GM19438 (cell line): ENCODE data around the gene TSEN2.
A peak's percentile ranks its signal among the peaks of the same experiment; 100 is the strongest.
"Not testable (repeated sequence)": the region's sequence is repeated elsewhere in the genome, so short reads cannot be mapped to it uniquely, and the experiment has no call there.

Source experiments
- ATAC-seq: cut with Tn5 transposase; IDR thresholded peaks from one replicate; pipeline ENCODE4 v1.9.1; 2021; ENCODE audit warnings: low read depth; ENCODE audit not compliant: unreplicated experiment

The TSEN2 gene

DNA sequence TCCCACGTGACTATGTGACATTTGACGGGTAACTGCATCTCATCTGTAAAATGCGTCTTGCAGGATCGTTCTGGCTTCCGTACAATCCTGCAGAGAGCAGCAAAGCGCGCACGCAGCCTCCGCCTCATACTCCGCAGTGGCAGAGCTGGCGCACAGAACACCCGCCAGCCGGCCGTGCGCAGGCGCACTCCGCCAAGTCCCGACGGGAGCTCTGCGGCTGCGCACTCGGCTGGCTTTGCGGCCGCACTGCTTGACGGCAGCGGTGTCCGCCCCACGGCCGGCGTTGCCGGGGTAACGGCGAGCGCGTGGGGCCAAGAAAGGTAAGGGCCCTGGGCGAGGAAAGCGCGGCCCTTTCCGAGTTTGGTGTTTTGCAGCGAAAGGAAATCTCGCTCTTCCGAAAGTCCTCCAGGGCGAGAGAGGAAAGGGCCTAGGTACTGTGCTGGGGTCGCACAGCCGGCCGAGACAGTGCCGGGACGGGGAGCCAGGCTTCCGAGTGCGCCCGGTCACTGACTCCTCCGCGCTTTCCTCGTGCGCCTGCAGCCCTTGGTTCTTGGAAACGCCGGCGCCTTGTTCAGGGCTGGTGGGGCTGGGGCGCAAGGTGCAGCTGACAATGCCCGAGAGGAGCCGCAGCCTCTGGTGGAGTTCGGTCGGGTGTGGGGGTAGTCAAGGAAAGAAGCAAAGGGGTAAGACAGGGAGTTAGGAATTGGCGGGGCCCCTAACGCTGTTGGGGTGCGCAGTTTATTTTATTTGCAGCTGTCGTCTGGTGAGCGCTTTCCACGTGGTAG is at the start of gene TSEN2:
Gene TSEN2 (plus strand): TSS at position 283 of the 785 bp plus-strand sequence. CDS start 5,321 bp downstream, outside the sequence.
- ATAC-seq: peak; percentile 90

DNA sequence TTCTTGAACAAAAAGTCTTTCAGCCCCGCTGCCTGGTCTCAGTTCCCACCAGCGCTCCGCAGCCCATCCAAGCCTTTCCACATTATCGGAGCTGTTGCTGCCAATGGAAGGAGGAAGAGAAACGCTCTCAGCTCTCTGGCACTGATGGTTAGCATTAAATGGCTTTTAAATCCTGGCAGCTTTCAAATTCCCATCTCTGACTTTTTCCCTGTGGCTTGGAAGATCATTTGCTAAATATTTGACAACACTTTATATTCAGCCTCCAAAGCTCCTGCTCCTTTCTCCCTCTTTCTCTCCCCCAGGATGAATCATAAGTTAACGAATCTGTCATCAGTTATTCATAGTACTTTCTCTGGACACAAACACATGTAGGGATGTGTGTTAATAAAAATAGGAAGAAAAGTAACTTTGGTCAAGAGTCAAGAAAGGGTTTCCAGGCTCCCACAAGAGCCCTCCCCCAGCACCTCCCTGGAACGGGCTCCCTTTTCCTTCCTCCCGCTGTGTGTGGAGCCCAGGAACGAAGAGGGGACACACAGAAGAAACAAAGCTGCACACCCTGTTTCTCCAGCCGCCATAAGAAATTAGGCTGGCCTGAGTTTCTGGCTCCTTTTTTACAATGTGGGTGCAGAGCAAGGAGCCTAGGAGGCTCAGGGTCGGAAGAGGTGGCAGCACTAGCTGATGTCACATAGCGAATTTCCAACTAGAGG is 47.6 kb upstream of the TSEN2 start:
- no peak for ATAC-seq

DNA sequence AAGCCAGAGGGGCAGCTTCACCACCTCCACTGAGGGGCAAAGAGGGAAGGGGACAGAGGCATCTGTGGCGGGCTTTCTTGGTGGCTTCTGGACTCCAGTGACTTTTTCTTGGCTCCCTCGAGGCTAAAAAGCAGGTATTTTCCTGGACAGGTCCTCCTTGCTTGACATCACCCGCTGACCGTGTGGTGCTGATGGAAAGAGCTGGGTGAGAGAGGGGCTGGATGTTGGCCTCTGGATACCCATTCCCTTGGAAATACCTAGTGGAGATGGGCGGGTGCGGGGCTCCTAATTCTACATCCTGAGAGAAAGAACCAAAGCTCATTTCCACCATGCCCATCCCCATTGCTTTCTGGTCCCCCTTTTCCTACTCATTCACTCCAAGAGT is 47.1 kb upstream of the TSEN2 start:
- ATAC-seq: no peak

DNA sequence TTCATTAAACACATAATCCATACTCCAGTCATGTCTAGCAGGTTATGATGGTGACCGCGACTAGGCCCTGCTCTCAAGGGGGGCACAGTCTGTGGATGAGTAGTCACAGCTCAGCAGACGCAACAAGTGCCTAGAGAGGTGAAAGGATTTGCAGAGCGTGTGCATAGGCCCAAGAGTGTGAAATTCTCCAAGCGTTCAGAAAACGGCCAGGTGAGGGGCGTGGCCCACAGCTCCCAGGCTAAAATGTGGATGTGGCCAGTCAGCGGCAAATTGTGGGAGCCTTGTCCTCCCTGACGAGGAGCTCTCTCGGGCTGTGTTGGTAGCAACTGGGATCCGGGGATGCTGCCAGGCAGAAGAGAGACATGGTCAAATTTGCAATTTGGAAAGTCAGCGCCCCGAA is 46.4 kb upstream of the TSEN2 start:
- ATAC-seq: no peak

DNA sequence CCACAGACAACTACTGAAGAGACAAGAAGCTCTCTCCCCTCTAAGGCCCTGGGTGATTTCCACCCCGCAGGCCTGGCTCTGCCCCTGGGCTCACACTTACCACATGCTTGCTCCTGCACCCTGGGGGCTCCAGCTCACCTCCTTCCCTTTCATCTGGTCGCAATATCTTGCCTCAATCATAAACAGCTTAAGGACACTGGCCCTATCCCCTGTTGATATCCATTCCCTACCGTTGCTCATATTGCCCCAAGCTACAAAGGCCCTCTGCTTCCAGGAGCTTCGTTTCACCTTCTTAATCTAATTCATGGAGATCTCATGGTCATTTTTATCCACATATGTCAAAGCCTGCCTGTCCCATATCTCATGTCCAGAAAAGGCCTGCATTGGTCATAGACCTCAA is 46.0 kb upstream of the TSEN2 start:
- ATAC-seq: no peak

DNA sequence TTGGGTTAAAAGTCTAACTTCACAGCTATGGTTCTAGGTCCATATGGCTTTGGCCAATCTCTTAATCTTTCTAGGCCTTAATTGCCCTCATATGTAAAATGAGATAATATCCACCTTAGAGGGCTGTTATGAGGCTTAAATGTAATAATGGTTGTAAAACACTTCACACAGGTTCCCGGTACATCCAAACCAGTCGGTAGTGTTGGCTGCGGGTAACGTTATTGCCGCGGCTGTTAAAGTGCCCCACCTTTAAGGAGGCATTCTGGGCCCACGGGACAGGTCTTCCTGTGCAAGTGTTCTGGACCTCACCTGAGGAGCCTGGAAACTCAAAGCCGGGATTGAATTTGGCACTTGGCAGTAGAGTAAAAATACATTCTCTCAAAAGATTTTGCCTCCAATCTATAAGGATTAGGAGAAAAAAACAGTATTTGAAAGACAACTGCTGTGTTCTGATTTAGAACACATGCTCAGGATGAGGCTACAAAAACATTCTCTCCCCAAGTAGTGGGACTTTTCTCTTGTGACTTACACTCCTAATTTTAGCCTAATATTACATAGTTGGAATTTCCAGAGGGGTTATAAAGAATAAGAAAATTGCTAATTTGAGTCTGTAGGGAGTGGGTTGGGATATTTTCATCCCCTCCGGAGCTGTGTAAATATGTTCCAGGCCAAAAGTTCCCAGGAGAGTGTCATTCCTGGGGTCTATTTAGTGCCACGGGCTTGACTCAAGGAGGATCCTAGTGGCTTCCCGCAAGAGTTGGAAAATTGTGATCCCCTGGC is 44.9 kb upstream of the TSEN2 start:
- no peak for ATAC-seq

DNA sequence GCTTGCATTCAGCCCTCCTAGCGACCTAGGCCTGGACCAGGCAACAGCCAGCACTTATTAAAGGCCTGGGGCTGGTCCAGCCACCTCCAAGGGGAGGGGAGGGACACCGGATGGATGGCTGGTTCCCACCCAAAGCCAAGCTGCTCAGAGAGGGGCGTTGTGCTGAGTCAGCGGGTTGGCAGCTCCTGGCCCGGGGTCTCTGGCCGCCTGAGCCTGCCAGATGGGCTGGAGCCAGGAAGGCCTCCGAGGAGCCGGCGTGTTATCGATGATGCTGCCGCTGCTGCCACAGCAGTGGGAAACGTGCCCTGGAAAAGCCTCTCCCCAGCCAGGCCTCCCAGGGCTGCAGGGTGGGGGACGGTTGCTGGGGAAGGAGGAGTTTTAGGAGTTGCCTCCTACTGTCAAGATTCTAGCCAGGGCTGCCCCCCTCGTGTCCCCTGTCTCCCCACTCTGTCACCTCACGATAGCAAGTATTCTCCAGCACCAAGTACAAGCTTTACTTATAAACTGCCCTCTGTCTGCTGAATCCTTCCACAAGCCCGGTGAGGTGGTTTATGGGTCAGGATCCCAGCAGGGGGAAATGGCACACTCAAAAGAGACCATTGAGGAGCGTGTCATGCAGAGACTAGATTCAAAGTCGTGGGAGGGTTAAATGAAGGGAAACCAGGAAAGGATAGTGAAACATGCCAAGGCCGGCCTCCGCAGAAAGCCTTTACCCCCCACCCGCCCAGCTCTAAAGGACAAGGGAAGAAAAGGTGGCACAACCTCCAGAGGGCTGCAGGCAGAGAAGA is 43.2 kb upstream of the TSEN2 start:
- ATAC-seq: no peak

DNA sequence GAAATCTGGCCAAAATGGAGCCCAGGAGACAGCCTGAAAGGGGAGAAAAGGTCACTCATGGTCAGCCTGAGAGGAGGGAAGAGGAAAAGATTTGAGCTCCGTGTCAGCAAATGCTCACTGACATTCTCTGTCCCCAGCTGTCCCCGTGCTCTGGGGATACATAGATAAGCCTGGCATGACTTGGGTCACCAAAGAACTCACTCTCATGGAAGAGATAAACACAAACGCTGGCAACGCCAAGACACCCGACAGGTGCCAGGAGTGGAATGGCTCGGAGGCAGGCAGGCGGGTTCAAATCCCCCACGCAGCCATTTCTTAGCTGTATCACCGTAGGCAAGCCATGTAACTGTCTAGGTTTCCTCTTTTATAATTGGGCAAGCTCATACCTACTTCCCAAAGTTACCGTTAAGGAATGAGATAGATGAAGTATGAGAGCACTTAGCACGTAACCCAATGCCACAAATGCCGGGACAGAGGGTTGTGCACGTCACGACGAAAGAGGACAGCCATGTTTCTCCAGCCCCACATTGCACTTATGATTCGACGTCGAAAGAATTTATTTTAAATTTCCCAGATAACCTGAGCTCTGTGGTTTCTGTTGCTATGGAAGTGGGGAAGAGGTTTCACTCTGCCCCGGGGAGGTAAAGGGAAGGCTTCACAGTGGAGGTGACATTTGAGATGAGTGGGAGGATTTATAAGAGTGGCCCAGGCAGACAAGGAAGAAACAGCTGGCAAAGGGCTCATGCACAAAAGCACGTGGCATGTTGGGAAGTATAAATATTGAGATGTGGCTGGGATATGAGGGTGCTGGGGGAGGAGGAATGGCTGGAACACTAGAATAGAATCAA is 41.4 kb upstream of the TSEN2 start:
- ATAC-seq: no peak

DNA sequence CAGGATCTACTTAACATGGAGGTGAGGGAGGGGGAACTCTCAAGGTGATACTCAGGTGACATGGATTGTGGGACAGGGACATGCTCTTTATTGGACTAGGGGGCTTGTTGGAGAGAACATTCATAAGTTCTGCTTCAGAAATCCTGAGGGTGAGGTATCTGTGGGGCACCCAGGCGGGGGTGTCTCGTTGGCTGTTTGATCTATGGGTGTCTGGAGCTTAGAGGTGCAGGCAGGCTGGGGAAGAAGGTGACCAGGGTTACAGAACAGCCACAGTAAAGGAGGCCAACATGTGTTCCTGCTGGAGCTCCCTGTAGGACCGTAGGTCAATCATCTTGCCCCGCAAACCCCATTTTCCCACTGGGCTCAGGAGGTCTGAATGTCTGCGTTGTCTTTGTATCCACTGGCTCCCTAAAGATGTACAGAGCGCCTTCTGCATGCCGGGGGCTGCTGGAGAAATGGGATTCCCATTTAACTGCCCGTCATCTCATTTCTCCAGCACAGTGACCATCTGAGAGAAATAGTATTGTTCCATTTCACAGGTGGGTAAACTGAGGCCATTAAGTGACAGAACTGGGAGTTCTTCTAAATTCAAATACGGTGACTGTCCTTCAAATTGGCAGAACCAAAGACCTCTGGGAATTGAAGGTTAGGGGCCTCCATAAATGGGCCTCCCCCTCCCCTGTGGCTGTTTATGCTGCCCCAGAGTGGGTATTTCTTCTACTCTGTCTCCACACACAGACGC is 40.3 kb upstream of the TSEN2 start:
- no peak for ATAC-seq

DNA sequence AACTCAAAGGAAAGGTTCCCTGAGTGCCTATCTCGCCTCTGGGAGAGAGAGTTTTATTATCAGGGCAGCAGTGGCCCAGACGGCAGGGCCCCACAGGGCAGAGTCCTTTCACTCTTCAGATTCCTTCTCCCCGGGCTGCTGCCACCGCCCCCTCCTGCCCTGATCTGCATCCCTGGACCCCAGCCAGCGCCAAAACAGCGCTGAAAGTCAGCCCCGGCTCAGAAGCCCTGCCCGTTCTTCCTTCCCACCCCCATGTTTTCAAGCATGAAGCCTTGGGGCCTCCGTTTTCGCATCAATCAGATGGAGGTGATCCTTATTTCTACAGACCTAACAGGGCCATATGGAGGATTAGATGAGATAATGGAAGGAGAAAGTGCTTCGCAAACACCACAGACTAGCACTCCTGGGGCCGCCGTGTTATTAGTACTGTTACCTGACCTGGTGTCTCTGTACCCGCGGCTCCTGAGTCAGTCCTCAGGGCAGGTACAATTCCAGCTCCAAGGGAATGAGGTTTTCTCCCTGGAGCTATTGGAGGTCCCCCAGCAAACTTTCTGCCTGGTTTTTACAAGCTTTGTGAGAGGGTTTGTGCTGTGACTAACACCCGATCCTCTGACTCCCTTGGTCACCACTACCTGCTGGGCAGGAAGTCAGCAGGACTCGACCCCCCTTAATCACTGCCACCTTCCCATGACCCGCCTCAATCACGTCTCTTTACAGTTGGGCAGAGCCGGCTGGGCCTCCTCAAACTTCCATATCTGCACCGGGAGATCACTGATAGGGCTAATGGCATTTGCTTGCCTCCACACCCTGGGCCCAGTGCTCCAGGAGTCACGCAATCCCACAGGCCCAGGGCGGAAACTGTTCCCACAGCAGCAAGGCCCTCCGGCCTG is 39.5 kb upstream of the TSEN2 start:
- no peak for ATAC-seq

DNA sequence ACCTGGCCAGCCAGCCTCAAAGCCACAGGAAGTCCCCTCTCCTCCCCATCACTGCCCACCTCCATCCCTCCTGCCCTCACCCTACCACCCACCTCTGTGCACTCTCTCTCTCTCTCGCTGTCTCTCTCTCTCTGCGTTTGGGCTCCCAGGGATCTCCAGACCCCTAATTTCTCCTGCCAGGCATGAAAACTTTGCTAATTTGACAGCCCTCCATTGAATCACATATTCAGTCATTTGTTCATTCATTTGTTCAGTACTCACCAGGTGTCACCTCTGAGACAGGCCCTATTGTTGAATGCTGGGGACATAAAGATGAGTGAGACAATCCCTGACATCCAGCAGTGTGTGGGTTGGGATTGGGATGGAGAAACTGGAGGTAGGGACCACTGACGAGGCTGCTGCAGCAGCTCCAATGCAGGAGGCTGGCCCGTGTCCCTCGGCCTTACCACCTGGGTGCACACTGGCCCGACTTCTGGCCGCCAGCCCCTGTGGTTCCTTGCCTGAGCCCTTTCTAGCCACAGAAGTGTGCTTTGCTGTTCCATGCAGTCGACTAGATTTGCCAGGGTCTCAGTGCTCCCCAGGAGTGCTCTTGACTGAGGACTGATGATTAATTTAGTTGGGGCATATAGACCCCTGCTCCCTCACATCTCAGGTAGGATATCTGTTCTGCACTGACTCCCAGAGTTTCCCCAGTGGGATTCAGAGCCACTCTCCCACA is 38.6 kb upstream of the TSEN2 start:
- ATAC-seq: no peak

DNA sequence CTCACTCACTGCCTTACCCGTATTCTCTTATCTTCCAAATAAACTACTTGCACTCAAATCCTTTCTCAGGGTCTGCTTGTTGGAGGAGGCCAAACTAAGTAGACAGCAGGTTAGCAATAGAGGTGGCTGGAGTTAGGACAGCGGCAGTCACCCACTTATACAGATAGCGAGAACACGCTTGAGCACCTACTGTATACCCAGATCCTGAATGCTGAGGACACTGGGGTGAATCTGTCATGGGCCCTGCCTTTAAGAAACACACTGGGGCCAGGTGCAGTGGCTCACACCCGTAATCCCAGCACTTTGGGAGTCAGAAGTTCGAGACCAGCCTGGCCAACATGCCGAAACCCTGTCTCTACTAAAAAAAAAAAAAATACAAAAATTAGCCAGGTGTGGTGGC is 38.0 kb upstream of the TSEN2 start:
- no peak for ATAC-seq

DNA sequence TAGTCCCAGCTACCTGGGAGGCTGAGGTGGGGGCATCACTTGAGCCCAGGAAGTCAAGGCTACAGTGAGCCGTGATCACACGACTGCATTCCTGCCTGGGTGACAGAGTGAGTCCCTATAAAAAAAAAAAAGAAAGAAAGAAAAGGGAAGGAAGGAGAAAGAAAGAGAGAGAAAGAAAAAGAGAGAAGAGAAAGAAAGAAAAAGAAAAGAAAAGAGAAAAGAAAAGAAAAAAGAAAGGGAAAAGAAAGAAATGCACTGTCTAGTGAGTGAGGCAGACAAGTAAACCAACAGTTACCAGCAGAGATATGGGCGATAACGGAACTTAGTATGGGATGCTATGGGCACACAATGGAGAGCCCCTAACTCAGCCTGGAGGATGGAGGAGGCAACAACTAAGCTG is 37.2 kb upstream of the TSEN2 start:
- no peak for ATAC-seq

DNA sequence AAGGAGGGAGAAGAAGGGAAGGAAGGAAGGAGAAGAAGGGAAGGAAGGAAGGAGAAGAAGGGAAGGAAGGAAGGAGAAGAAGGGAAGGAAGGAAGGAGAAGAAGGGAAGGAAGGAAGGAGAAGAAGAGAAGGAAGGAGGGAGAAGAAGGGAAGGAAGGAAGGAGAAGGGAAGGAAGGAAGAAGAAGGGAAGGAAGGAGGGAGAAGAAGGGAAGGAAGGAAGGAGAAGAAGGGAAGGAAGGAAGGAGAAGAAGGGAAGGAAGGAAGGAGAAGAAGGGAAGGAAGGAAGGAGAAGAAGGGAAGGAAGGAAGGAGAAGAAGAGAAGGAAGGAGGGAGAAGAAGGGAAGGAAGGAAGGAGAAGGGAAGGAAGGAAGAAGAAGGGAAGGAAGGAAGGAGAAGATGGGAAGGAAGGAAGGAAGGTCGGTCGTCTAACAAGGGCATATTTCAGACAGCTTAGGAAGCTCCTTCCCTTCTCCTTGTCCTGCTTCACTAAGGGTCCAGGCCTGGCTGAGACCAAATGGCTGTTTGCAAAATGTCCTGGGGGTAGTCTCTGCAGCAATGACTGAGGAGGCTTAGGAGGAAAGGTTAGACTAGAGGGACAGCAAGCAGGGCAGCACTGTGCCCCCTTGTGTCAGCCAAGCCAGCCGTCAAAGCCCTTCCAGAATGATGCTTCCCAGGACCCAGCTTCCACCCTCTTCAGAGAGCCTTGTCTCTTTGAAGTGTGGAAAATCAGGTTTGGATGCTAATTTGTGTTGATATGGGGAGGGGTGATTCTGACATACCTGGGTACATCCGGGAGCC is 35.7 kb upstream of the TSEN2 start:
- not testable (repeated sequence) for ATAC-seq

DNA sequence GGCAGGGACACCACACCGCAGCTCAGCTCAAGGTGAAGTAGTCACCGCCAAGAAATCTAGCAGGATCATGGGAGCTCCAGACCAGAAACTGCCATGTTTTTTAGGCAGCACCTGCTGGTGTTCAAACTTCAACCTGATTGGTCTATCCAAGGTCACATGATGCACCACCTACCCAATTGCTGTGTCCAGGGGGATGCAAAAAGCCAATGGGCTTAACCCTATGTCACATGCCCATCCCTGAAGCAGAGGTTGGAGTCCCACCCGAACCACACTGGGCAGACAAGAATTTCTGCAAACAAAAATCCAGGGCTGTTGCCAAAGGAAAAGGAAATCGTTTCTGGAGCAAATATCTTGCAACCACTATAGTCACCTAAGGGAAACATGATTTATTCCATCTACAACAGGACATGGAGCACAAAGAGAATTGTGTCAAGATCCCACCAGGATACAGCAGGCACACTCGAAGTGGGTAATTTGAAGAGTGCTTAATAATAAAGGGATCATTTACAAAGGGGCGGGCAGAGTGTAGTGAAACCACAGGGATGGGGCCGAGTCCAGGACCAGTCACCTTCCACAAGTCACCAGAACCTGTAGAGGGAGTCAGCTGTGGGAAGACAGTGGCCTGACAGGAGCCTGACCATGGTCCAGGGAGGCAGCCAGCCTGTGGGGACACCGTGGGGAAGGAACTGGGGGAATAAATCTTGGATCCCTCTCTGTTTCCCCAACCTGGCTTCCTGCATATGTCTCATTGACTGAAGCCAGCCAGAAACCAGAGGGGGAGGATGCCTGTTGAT is 34.2 kb upstream of the TSEN2 start:
- ATAC-seq: no peak

DNA sequence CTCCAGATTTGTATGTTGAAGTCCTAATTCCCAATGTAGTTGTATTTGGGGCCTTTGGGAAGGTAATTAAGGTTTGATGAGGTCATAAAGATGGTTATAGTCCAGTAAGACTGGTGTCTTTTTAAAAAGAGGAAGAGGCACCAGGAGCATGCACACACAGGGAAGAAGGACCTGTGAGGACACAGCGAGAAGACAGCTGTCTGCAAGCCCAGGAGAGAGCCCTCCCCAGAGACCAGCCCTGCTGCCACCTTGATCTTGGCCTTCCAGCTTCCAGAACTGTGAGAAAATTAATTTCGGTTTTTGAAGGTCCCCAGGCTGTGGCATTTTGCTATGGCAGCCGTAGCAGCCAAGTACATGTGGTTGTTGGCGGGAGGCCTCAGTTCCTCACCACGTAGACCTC is 32.8 kb upstream of the TSEN2 start:
- ATAC-seq: no peak
